PC-3 (cell line): Measurements from ENCODE around the gene TMEM87B. TPM values are rescaled to one million over a fixed set of nuclear protein-coding genes. Genes with fewer than 3 reads are reported as not detected.

Experiments used
- ATAC-seq: fragments of 200-7000 bp; cut with Tn5 transposase; 2 replicates; pipeline ENCODE4 v1.9.1; 2020; ENCODE audit warnings: mild to moderate bottlenecking, moderate library complexity
- BruUV-seq: library from RNA; stranded (reverse); fragments of 400-500 nt; replicated peaks from 2 replicates; lab custom pipeline; 2021; lab: Mats Ljungman, UMichigan
- CTCF ChIA-PET: fragments of 300-600 bp; sonication (Branson Sonifier 250); formaldehyde crosslinking; loops from one replicate; lab custom pipeline; 2022; ENCODE audit warnings: antibody characterized with exemption; lab: Charles Lee
- POLR2A ChIA-PET: fragments of 300-600 bp; sonication (Branson Sonifier 250); formaldehyde crosslinking; loops from one replicate; lab custom pipeline; 2022; ENCODE audit warnings: antibody characterized with exemption; ENCODE audit not compliant: unreplicated experiment; lab: Charles Lee
- DNase-seq: peaks from one replicate; pipeline ENCODE4 v3.0.0-alpha.2; 2015
- H2AFZ ChIP-seq: fragments of 300-600 bp; sonication (generic); 2 replicates; pipeline ENCODE4 v1.6.0; 2016; ENCODE audit warnings: antibody characterized with exemption, low read length
- H3F3A ChIP-seq: fragments of 300-600 bp; sonication (generic); one replicate; pipeline ENCODE4 v1.6.0; 2017; ENCODE audit warnings: antibody characterized with exemption, low read length, control low read depth, mild to moderate bottlenecking; ENCODE audit not compliant: unreplicated experiment
- H3K27ac ChIP-seq: fragments of 300-600 bp; sonication (generic); 2 replicates; pipeline ENCODE4 v1.5.1; 2016; ENCODE audit warnings: mild to moderate bottlenecking, low read length
- H3K27me3 ChIP-seq: fragments of 300-600 bp; sonication (generic); 2 replicates; pipeline ENCODE4 v1.6.1; 2016; ENCODE audit warnings: low read length, mixed read lengths
- H3K36me3 ChIP-seq: fragments of 300-600 bp; sonication (generic); 2 replicates; pipeline ENCODE4 v1.6.1; 2016; ENCODE audit warnings: low read depth, mixed run types, low read length, mixed read lengths
- H3K4me1 ChIP-seq: fragments of 300-600 bp; sonication (generic); 2 replicates; pipeline ENCODE4 v1.5.1; 2016; ENCODE audit warnings: low read length; ENCODE audit not compliant: insufficient read depth
- H3K4me2 ChIP-seq: fragments of 300-600 bp; sonication (generic); 2 replicates; pipeline ENCODE4 v1.6.0; 2016; ENCODE audit warnings: low read length
- H3K4me3 ChIP-seq: fragments of 300-600 bp; sonication (generic); 2 replicates; pipeline ENCODE4 v1.5.1; 2016; ENCODE audit warnings: mild to moderate bottlenecking, low read length, mixed read lengths
- H3K79me2 ChIP-seq: fragments of 300-600 bp; sonication (generic); 2 replicates; pipeline ENCODE4 v1.6.1; 2017; ENCODE audit warnings: low read length, mixed read lengths
- H3K9ac ChIP-seq: fragments of 300-600 bp; sonication (generic); 2 replicates; pipeline ENCODE4 v1.6.0; 2016; ENCODE audit warnings: mild to moderate bottlenecking, low read length
- H3K9me2 ChIP-seq: fragments of 300-600 bp; sonication (generic); replicated peaks from 2 replicates; pipeline ENCODE4 v1.6.1; 2016; ENCODE audit warnings: mixed run types, low read length, mixed read lengths
- H3K9me3 ChIP-seq: fragments of 300-600 bp; sonication (generic); 2 replicates; pipeline ENCODE4 v1.6.1; 2016; ENCODE audit warnings: low read length, mixed read lengths
- H4K20me1 ChIP-seq: fragments of 300-600 bp; sonication (generic); 2 replicates; pipeline ENCODE4 v1.6.1; 2016; ENCODE audit warnings: low read length, mixed read lengths
- EZH2 ChIP-seq: fragments of 300-600 bp; sonication (generic); IDR thresholded peaks from one replicate; pipeline ENCODE4 v1.6.1; 2017; ENCODE audit warnings: antibody characterized with exemption, mild to moderate bottlenecking, low read length; ENCODE audit not compliant: unreplicated experiment
- EZH2phosphoT487 ChIP-seq: fragments of 300-600 bp; sonication (generic); IDR thresholded peaks from 2 replicates; pipeline ENCODE4 v1.6.1; 2018; ENCODE audit warnings: mild to moderate bottlenecking, antibody characterized with exemption, low read length, borderline replicate concordance
- intact Hi-C: fragments of 100-400 bp; cut with micrococcal nuclease; formaldehyde crosslinking; loops from 2 replicates; pipeline ENCODE4 v1.9.0; 2023
- total RNA-seq: library from RNA; depleted of rRNA; stranded (reverse); fragments of >200 nt; gene quantifications from 2 replicates; pipeline ENCODE4 v1.2.3, GENCODE V29; 2014
- TF ChIP-seq, protein P1 (sequence below): fragments of 300-600 bp; sonication (generic); conservative IDR thresholded peaks from 2 replicates; pipeline ENCODE4 v1.5.1; 2017; ENCODE audit warnings: antibody characterized with exemption, low read depth, mild to moderate bottlenecking, low read length

TMEM87B gene
- total RNA-seq, 1 experiment from 2014 or later = 11.2 TPM

DNA sequence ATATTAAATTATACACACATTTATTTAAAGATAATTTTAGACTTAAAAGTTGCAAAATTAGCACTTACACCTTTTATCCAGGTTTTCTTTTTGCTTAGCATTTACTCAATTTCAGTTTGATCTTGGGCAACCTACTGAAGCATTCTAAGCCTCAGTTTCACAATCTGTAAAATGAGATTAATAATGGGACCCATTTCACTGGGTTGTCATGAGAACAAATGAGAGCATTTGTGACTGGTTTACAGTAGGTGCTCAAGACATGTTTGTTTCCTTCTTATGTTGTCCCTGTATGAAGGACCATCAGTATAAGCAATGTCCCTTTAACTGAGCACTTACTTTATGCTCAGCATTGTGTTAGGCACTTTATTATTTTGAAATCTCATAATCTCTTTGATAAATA lies 78.3 kb downstream of the TMEM87B start:
- H3F3A ChIP-seq = no peaks in the 10 kb centered on the region
- DNase-seq = no peak
- H3K9ac ChIP-seq = no peak overlapping the region
- no peak overlapping the region for H2AFZ ChIP-seq
- no peak overlapping the region for H3K4me3 ChIP-seq
- no peak overlapping the region for H3K27ac ChIP-seq
- CTCF ChIA-PET = no interaction called here
- no TSS peak for BruUV-seq
- TF ChIP-seq EZH2phosphoT487 (no peak), EZH2 (no peak)
- TF ChIP-seq, protein P1, sequence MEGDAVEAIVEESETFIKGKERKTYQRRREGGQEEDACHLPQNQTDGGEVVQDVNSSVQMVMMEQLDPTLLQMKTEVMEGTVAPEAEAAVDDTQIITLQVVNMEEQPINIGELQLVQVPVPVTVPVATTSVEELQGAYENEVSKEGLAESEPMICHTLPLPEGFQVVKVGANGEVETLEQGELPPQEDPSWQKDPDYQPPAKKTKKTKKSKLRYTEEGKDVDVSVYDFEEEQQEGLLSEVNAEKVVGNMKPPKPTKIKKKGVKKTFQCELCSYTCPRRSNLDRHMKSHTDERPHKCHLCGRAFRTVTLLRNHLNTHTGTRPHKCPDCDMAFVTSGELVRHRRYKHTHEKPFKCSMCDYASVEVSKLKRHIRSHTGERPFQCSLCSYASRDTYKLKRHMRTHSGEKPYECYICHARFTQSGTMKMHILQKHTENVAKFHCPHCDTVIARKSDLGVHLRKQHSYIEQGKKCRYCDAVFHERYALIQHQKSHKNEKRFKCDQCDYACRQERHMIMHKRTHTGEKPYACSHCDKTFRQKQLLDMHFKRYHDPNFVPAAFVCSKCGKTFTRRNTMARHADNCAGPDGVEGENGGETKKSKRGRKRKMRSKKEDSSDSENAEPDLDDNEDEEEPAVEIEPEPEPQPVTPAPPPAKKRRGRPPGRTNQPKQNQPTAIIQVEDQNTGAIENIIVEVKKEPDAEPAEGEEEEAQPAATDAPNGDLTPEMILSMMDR = no peak
- no peaks in the 10 kb centered on the region for H3K9me3 ChIP-seq
- no peak for ATAC-seq
- POLR2A ChIA-PET = no interaction called here
- no peaks in the 10 kb centered on the region for H3K9me2 ChIP-seq
- peaks cover 8% of the 10 kb centered on the region for H3K4me1 ChIP-seq
- no peaks in the 10 kb centered on the region for H3K27me3 ChIP-seq
- H3K4me2 ChIP-seq = no peak overlapping the region
- H3K36me3 ChIP-seq = no peaks in the 10 kb centered on the region
- no peaks in the 10 kb centered on the region for H4K20me1 ChIP-seq
- H3K79me2 ChIP-seq = no peaks in the 10 kb centered on the region
- intact Hi-C loops = no loop called here

DNA sequence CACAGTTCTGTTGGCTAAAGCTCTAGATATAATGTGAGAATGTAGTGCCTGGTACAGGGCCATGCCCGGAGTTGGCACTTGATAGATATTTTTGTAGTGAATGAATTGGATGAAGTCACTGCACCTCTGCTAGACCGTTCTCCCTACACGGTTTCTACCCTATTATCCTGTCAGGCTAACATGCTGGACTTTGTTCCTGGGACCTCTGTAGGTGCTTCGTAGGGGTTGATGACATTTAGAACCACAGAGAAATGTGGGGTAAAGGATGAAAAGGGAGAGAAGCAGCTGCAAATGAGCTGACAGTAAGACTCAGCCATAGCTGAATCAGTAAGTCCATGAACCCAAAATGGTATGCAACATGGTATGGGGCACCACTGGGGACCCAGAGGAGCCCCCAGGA lies 79.1 kb downstream of the TMEM87B start:
- ChIA-PET POLR2A (no interaction called here), CTCF (no interaction called here)
- no peaks in the 10 kb centered on the region for H3F3A ChIP-seq
- ATAC-seq = no peak
- BruUV-seq = no TSS peak
- no peak overlapping the region for H3K9ac ChIP-seq
- H3K4me1 ChIP-seq = peaks cover 8% of the 10 kb centered on the region
- intact Hi-C loops = no loop called here
- no peak overlapping the region for H3K4me3 ChIP-seq
- DNase-seq = no peak
- H3K9me2 ChIP-seq = no peaks in the 10 kb centered on the region
- H3K27ac ChIP-seq = no peak overlapping the region
- no peak for TF ChIP-seq EZH2phosphoT487
- TF ChIP-seq, protein P1 = no peak
- TF ChIP-seq EZH2 = no peak
- H3K9me3 ChIP-seq = no peaks in the 10 kb centered on the region
- H3K4me2 ChIP-seq = no peak overlapping the region
- no peaks in the 10 kb centered on the region for H4K20me1 ChIP-seq
- H3K27me3 ChIP-seq = no peaks in the 10 kb centered on the region
- H2AFZ ChIP-seq = no peak overlapping the region
- no peaks in the 10 kb centered on the region for H3K36me3 ChIP-seq
- H3K79me2 ChIP-seq = no peaks in the 10 kb centered on the region

DNA sequence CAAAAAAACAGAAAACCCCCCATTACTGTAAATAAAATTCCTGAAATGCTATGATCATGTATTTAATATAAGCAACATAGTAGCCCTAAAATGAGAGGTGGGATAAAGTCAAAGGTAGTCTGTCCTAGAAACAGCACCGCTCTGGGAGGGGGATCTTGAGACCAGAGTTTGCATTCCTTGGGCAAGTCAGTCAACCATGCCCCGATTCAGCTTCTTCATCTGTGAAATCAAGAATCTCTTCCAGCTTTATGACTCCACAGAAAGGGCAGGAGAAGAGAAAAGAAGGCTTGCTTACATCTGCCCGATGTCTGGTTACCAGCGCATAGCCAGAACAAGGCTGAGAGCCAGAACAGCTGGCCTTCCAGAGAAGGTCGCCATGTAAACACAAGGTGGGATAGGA lies 81.0 kb downstream of the TMEM87B start:
- no peaks in the 10 kb centered on the region for H3K27me3 ChIP-seq
- no peak overlapping the region for H3K27ac ChIP-seq
- H4K20me1 ChIP-seq = no peaks in the 10 kb centered on the region
- no peaks in the 10 kb centered on the region for H3K9me2 ChIP-seq
- H3F3A ChIP-seq = no peaks in the 10 kb centered on the region
- POLR2A ChIA-PET = no interaction called here
- intact Hi-C loops = no loop called here
- no peaks in the 10 kb centered on the region for H3K9me3 ChIP-seq
- H3K4me1 ChIP-seq = peaks cover 8% of the 10 kb centered on the region
- ATAC-seq = no peak
- no peak overlapping the region for H3K4me3 ChIP-seq
- no peak overlapping the region for H3K9ac ChIP-seq
- BruUV-seq = no TSS peak
- H2AFZ ChIP-seq = no peak overlapping the region
- CTCF ChIA-PET = no interaction called here
- no peak overlapping the region for H3K4me2 ChIP-seq
- TF ChIP-seq EZH2 (no peak), EZH2phosphoT487 (no peak)
- H3K79me2 ChIP-seq = no peaks in the 10 kb centered on the region
- no peaks in the 10 kb centered on the region for H3K36me3 ChIP-seq
- DNase-seq = no peak
